HL-60 (cell line): ENCODE data around the gene ARID4A.
"Not testable (repeated sequence)": the region's sequence is repeated elsewhere in the genome, so short reads cannot be mapped to it uniquely, and the experiment has no call there.

Source experiments
- DNase-seq, 2 experiments: peaks; one replicate each; pipeline ENCODE4 v3.0.0-alpha.2; 2010 to 2020; ENCODE audit warnings: low read depth in 1 of 2, low spot score in 1 of 2
- H3K27ac ChIP-seq: fragments of 250-450 bp; sonication (Bioruptor Pico); replicated peaks from 2 replicates; pipeline ENCODE4 v1.5.1; 2020; ENCODE audit warnings: mild to moderate bottlenecking, moderate library complexity
- H3K27me3 ChIP-seq: fragments of 250-450 bp; sonication (Bioruptor Pico); 2 replicates; pipeline ENCODE4 v1.5.1; 2021; ENCODE audit warnings: mild to moderate bottlenecking, moderate library complexity; ENCODE audit not compliant: insufficient read depth, poor library complexity, severe bottlenecking
- H3K4me3 ChIP-seq: replicated peaks from 2 replicates; pipeline ENCODE4 v1.5.1; 2011; ENCODE audit warnings: mild to moderate bottlenecking, control low read depth, low read length; ENCODE audit not compliant: insufficient read depth
- GABPA ChIP-seq: IDR thresholded peaks from 2 replicates; pipeline ENCODE4 v1.6.1; 2012; ENCODE audit warnings: low read depth
- POLR2AphosphoS5 ChIP-seq: IDR thresholded peaks from 2 replicates; pipeline ENCODE4 v1.6.1; 2012; ENCODE audit warnings: low read depth
- SPI1 ChIP-seq: IDR thresholded peaks from 2 replicates; pipeline ENCODE4 v1.6.1; 2012; ENCODE audit warnings: low read depth, mild to moderate bottlenecking, borderline replicate concordance
- TF ChIP-seq, protein P1 (sequence below): IDR thresholded peaks from one replicate; pipeline ENCODE4 v1.5.1; 2011; ENCODE audit warnings: low read length, control low read depth, inconsistent platforms; ENCODE audit not compliant: insufficient read depth
- TF ChIP-seq, protein P2 (sequence below): IDR thresholded peaks from 2 replicates; pipeline ENCODE4 v1.6.1; 2012; ENCODE audit warnings: low read depth; ENCODE audit not compliant: insufficient replicate concordance

ARID4A gene

DNA sequence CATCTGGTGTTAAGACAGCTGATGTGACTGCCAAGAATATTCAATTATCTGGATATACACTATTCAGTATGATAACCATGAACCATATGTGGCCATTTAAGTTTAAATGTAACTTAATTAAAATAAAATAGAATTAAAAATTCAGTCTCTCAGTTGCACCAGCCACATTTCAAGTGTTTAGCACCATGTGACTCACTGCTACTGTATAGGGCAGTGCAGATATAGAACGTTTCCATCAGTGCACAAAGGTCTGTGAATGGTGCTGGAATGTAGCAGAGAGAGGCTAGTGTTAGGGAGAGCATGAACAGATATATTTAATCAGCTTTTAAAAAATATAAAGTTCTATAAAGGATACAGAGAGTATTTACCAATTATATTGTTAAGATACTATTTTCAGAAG is 28.7 kb downstream of the ARID4A start:
- Histone ChIP-seq H3K27me3 (no peaks in the 10 kb centered on the region), H3K4me3 (no peak overlapping the region), H3K27ac (no peak overlapping the region)
- no peak for DNase-seq
- TF ChIP-seq POLR2AphosphoS5 (no peak), GABPA (no peak), SPI1 (no peak)
- TF ChIP-seq, protein P1, sequence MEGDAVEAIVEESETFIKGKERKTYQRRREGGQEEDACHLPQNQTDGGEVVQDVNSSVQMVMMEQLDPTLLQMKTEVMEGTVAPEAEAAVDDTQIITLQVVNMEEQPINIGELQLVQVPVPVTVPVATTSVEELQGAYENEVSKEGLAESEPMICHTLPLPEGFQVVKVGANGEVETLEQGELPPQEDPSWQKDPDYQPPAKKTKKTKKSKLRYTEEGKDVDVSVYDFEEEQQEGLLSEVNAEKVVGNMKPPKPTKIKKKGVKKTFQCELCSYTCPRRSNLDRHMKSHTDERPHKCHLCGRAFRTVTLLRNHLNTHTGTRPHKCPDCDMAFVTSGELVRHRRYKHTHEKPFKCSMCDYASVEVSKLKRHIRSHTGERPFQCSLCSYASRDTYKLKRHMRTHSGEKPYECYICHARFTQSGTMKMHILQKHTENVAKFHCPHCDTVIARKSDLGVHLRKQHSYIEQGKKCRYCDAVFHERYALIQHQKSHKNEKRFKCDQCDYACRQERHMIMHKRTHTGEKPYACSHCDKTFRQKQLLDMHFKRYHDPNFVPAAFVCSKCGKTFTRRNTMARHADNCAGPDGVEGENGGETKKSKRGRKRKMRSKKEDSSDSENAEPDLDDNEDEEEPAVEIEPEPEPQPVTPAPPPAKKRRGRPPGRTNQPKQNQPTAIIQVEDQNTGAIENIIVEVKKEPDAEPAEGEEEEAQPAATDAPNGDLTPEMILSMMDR = no peak
- TF ChIP-seq, protein P2, sequence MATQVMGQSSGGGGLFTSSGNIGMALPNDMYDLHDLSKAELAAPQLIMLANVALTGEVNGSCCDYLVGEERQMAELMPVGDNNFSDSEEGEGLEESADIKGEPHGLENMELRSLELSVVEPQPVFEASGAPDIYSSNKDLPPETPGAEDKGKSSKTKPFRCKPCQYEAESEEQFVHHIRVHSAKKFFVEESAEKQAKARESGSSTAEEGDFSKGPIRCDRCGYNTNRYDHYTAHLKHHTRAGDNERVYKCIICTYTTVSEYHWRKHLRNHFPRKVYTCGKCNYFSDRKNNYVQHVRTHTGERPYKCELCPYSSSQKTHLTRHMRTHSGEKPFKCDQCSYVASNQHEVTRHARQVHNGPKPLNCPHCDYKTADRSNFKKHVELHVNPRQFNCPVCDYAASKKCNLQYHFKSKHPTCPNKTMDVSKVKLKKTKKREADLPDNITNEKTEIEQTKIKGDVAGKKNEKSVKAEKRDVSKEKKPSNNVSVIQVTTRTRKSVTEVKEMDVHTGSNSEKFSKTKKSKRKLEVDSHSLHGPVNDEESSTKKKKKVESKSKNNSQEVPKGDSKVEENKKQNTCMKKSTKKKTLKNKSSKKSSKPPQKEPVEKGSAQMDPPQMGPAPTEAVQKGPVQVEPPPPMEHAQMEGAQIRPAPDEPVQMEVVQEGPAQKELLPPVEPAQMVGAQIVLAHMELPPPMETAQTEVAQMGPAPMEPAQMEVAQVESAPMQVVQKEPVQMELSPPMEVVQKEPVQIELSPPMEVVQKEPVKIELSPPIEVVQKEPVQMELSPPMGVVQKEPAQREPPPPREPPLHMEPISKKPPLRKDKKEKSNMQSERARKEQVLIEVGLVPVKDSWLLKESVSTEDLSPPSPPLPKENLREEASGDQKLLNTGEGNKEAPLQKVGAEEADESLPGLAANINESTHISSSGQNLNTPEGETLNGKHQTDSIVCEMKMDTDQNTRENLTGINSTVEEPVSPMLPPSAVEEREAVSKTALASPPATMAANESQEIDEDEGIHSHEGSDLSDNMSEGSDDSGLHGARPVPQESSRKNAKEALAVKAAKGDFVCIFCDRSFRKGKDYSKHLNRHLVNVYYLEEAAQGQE = no peak

GRCh38 chr14:58331111-58331510 is 32.8 kb downstream of the ARID4A start:
- TF ChIP-seq, protein P2 = no peak
- 0 out of 2 replicates have a peak, but pooled peaks have one; percentile 32 for TF ChIP-seq POLR2AphosphoS5
- H3K27ac ChIP-seq = peak overlapping the region; percentile 61
- H3K4me3 ChIP-seq = no peak overlapping the region
- peak; percentile 88 to 93 for DNase-seq
- no peaks in the 10 kb centered on the region for H3K27me3 ChIP-seq

- DNase-seq = no peak
- H3K4me3 ChIP-seq = no peak overlapping the region
- H3K27me3 ChIP-seq = no peaks in the 10 kb centered on the region
- TF ChIP-seq POLR2AphosphoS5 (no peak), GABPA (no peak)
- TF ChIP-seq, protein P1 = no peak
- TF ChIP-seq, protein P2 = no peak
- no peak overlapping the region for H3K27ac ChIP-seq
These were observed 34.2 kb downstream of the ARID4A start for GRCh38 chr14:58332561-58332960.

DNA sequence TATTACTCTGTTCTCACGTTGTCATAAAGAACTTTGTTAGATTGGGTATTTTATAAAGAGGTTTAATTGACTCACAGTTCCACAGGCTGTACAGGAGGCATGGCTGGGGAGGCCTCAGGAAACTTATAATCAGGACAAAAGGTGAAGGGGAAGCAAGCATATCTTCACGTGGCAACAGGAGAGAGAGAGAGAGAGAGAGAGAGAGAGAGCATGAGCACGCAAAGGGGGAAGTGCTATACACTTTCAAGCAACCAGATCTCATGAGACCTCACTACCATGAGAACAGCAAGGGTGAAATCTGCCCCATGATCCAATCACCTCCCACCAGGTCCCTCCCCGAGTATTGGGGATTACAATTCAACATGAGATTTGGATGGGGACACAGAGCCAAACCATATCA is 41.3 kb downstream of the ARID4A start:
- not testable (repeated sequence) for H3K27ac ChIP-seq, H3K27me3 ChIP-seq
- peak; percentile 85 for TF ChIP-seq SPI1

More for the DNA sequence above, 41.3 kb downstream of the ARID4A start:
- peak; percentile 35 to 51 for DNase-seq
- not testable (repeated sequence) for H3K4me3 ChIP-seq
